ENCODE data around the gene ARL6IP4. TPM values are rescaled to one million over a fixed set of nuclear protein-coding genes. Genes with fewer than 3 reads are reported as not detected.
A peak's percentile ranks its signal among the peaks of the same experiment; 100 is the strongest.

Gene ARL6IP4
- total and polyA plus RNA-seq, 2 donors from 2014 or later = 168 to 362 TPM

DNA sequence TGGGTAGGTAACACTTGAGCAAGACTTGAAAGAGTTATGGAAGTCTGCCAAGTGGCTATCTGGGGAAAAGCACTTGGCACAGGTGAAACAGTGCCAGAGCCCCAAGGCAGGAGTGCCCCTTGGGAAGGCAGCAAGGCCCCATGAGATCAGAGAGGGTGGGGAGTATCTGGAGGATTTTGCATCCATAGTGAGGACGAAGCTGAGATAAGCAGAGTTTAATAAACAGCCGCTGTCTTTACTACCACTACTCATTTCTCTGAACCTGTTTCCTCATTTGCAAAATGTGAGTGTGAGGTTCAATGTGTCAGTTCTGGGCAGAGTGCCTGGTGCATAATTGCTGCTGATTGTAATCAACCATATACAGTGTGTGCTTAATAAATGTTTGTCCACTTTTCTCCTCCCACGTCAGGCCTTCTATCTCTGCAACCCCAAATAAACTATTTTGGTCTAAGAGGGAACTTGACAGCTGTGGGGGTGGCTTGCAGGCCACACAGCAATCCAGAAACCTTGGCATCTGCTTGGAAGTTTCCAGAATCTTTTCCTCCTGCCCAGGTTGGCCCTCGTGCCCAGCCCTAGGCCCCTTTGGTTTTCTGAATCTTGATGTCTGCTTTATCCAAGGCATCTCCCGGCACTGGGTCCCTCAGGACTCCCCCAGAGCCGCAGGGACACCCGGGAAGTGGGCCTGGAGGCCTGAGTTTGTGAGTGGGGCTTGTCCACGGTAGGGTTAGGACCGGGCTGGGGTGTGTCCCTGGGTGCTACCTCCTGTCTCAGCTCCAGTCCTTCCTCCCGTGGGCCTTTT is 18.8 kb upstream of the ARL6IP4 start:
- no peak for TF ChIP-seq CTCF (IDR thresholded peaks at IDR 0.05; ENCODE audit: borderline replicate concordance, extremely low read depth, insufficient read depth)
- intact Hi-C loops (cut with DNase I) = no loop called here
- peaks cover 0 to 5% (median 2%) of the 10 kb centered on the region in 3 donors for H3K36me3 ChIP-seq (ENCODE audit: control insufficient read depth in 2 of 3, insufficient read depth in 3 of 3, low read length in 3 of 3)
- FAIRE-seq = no peak
- no peak for DNase-seq
- peak overlapping the region; percentile 41 to 61 for H3K27ac ChIP-seq (ENCODE audit: low read depth in 2 of 2, low read length in 2 of 2)
- H3K9me3 ChIP-seq (ENCODE audit: control insufficient read depth in 2 of 3, insufficient read depth in 1 of 3, low read length in 3 of 3) = no peaks in the 10 kb centered on the region
- H3K9ac ChIP-seq (ENCODE audit: low read length in 3 of 3) = no peak overlapping the region
- H3K27me3 ChIP-seq (ENCODE audit: control insufficient read depth, insufficient read depth, low read length) = no peaks in the 10 kb centered on the region
- no peak overlapping the region for H3K4me3 ChIP-seq (ENCODE audit: low read length in 3 of 3)
- peaks cover 0 to 22% (median 19%) of the 10 kb centered on the region in 3 donors for H3K4me1 ChIP-seq (ENCODE audit: control insufficient read depth in 2 of 3, insufficient read depth in 2 of 3, low read depth in 1 of 3, low read length in 3 of 3)

- Histone ChIP-seq H3K4me1 (ENCODE audit: control insufficient read depth in 2 of 3, insufficient read depth in 2 of 3, low read depth in 1 of 3, low read length in 3 of 3) (peaks cover 0 to 24% (median 19%) of the 10 kb centered on the region in 3 donors), H3K9me3 (ENCODE audit: control insufficient read depth in 2 of 3, insufficient read depth in 1 of 3, low read length in 3 of 3) (no peaks in the 10 kb centered on the region), H3K27ac (ENCODE audit: low read depth in 2 of 2, low read length in 2 of 2) (no peak overlapping the region), H3K4me3 (ENCODE audit: low read length in 3 of 3) (no peak overlapping the region), H3K9ac (ENCODE audit: low read length in 3 of 3) (no peak overlapping the region), H3K36me3 (ENCODE audit: control insufficient read depth in 2 of 3, insufficient read depth in 3 of 3, low read length in 3 of 3) (peaks cover 0 to 5% (median 0%) of the 10 kb centered on the region in 3 donors), H3K27me3 (ENCODE audit: control insufficient read depth, insufficient read depth, low read length) (no peaks in the 10 kb centered on the region)
- DNase-seq (peak in 2 of 5 donors; percentile 50 to 76), FAIRE-seq (no peak)
- intact Hi-C loops (cut with DNase I) = no loop called here
- TF ChIP-seq CTCF (IDR thresholded peaks at IDR 0.05; ENCODE audit: borderline replicate concordance, extremely low read depth, insufficient read depth) = no peak
Measured at GRCh38 chr12:122963941-122964265, 16.6 kb upstream of the ARL6IP4 start.

DNA sequence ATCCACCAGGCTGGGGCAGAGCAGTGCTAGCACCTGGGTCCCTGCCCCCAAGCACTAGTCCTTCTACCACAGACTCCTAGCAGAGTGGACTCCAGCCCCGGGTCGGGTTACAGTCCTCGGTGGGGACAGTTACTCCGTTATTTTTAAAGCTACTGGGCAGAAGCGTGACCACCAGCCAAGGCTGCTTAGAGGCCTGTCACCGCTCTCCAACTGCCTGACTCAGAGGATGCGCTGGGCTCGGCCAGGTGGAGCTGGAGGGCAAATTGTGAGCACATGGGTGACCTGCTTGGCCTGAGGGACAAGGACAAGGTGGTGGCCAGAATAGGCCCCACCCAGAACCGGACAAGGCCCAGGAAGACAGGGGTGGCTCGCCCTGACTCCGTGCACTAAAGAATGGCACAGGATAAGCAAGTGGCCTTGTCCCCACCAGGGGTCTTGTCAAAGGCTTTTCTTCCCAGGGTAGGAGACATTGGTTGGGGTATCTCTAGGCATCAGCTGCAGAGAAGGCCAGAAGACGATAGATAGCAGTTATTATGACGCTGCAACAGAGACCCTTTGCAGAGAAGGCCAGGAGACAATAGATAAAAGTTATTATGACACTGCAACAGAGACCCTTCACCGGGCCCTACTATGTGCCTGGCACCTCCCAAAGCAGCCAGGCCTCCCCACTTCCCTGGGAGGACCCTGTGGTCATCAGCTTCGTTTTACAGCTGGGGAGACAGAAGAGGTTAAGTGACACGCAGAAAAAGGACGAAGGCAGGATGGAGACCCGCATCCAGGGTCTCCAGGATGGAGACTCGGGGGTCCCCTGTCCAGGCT is 15.8 kb upstream of the ARL6IP4 start:
- Histone ChIP-seq H3K4me3 (ENCODE audit: low read length in 3 of 3) (peak overlapping the region in 1 of 3 donors; percentile 6), H3K4me1 (ENCODE audit: control insufficient read depth in 2 of 3, insufficient read depth in 2 of 3, low read depth in 1 of 3, low read length in 3 of 3) (peaks cover 0 to 24% (median 19%) of the 10 kb centered on the region in 3 donors), H3K36me3 (ENCODE audit: control insufficient read depth in 2 of 3, insufficient read depth in 3 of 3, low read length in 3 of 3) (peaks cover 0 to 5% (median 0%) of the 10 kb centered on the region in 3 donors), H3K9me3 (ENCODE audit: control insufficient read depth in 2 of 3, insufficient read depth in 1 of 3, low read length in 3 of 3) (no peaks in the 10 kb centered on the region), H3K9ac (ENCODE audit: low read length in 3 of 3) (no peak overlapping the region), H3K27me3 (ENCODE audit: control insufficient read depth, insufficient read depth, low read length) (no peaks in the 10 kb centered on the region), H3K27ac (ENCODE audit: low read depth in 2 of 2, low read length in 2 of 2) (no peak overlapping the region)
- intact Hi-C loops (cut with DNase I) = no loop called here
- FAIRE-seq (no peak), DNase-seq (peak in 2 of 5 donors; percentile 36 to 57)
- no peak for TF ChIP-seq CTCF (IDR thresholded peaks at IDR 0.05; ENCODE audit: borderline replicate concordance, extremely low read depth, insufficient read depth)
